Measurements from ENCODE around the gene ABCC2.

DNA sequence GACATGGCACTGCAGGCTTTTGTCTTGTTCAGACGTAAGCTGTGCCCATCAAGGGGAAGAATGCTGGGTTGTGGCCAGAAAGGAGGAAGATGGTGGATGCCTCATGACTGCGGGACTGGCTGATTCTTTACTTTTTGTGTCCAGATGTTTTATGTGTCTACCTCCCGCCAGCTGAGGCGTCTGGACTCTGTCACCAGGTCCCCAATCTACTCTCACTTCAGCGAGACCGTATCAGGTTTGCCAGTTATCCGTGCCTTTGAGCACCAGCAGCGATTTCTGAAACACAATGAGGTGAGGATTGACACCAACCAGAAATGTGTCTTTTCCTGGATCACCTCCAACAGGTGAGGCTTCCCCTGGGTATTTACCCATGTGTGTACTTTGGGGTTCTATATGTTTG lies 53.5 kb downstream of the ABCC2 start:
- TF ChIP-seq POLR2AphosphoS5 (IDR thresholded peaks at IDR 0.05; ENCODE audit: low read depth) (no peak), CTCF (conservative IDR thresholded peaks at IDR 0.05; ENCODE audit: low read depth in 2 of 2) (no peak), EZH2phosphoT487 (IDR thresholded peaks at IDR 0.05; ENCODE audit: unreplicated experiment) (no peak), EZH2 (IDR thresholded peaks at IDR 0.05; ENCODE audit: low read depth, unreplicated experiment) (no peak)
- TF ChIP-seq, protein P1, sequence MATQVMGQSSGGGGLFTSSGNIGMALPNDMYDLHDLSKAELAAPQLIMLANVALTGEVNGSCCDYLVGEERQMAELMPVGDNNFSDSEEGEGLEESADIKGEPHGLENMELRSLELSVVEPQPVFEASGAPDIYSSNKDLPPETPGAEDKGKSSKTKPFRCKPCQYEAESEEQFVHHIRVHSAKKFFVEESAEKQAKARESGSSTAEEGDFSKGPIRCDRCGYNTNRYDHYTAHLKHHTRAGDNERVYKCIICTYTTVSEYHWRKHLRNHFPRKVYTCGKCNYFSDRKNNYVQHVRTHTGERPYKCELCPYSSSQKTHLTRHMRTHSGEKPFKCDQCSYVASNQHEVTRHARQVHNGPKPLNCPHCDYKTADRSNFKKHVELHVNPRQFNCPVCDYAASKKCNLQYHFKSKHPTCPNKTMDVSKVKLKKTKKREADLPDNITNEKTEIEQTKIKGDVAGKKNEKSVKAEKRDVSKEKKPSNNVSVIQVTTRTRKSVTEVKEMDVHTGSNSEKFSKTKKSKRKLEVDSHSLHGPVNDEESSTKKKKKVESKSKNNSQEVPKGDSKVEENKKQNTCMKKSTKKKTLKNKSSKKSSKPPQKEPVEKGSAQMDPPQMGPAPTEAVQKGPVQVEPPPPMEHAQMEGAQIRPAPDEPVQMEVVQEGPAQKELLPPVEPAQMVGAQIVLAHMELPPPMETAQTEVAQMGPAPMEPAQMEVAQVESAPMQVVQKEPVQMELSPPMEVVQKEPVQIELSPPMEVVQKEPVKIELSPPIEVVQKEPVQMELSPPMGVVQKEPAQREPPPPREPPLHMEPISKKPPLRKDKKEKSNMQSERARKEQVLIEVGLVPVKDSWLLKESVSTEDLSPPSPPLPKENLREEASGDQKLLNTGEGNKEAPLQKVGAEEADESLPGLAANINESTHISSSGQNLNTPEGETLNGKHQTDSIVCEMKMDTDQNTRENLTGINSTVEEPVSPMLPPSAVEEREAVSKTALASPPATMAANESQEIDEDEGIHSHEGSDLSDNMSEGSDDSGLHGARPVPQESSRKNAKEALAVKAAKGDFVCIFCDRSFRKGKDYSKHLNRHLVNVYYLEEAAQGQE (IDR thresholded peaks at IDR 0.05; ENCODE audit: unreplicated experiment) = no peak
- TF ChIP-seq, protein P2, sequence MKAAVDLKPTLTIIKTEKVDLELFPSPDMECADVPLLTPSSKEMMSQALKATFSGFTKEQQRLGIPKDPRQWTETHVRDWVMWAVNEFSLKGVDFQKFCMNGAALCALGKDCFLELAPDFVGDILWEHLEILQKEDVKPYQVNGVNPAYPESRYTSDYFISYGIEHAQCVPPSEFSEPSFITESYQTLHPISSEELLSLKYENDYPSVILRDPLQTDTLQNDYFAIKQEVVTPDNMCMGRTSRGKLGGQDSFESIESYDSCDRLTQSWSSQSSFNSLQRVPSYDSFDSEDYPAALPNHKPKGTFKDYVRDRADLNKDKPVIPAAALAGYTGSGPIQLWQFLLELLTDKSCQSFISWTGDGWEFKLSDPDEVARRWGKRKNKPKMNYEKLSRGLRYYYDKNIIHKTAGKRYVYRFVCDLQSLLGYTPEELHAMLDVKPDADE (IDR thresholded peaks at IDR 0.05) = no peak

Data from GM23338 (cell line).